ENCODE results near the gene SHANK3.
"Not testable (repeated sequence)": the region's sequence is repeated elsewhere in the genome, so short reads cannot be mapped to it uniquely, and the experiment has no call there.

Gene SHANK3

DNA sequence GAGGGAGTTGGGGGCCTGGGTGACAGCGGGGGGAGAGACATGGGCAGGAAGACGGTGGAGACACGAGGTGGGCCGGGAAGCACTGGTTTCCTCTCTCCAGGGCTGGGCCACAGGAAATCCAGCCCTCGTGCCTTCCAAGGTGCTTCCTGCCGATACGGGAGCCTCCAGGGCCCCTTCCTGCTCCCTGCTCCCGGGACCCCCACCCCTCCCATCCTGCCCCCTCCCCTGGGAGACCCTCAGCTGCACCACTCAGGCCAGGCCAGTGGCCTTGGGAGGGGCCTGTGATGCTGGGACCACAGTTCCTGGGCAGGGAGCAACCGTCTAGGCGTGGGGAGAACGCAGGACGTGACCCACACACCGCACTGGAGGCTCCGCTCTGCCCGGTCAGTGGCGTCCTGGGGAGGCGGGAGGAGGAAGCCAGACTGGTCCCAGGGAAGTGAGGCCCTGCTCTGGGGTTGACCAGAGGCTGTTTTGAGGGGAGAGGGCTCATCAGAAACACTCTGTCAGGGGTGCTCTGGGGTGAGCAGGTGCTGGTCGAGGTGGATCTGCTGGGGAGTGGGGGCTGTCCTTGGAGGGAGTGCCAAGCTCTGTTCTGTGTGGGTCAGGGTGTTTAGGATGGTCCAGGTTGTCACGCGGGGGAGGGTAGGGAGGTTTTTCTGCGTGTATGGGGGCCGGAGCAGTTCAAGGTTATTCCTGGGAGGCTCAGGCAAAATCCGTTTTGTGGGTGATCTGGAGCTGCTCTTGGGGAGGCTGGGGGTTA, at the start of gene SHANK3:
TSS of gene SHANK3 (plus strand) at position 353 of the 760 bp plus-strand sequence.
- DNase-seq, result no peak

DNA sequence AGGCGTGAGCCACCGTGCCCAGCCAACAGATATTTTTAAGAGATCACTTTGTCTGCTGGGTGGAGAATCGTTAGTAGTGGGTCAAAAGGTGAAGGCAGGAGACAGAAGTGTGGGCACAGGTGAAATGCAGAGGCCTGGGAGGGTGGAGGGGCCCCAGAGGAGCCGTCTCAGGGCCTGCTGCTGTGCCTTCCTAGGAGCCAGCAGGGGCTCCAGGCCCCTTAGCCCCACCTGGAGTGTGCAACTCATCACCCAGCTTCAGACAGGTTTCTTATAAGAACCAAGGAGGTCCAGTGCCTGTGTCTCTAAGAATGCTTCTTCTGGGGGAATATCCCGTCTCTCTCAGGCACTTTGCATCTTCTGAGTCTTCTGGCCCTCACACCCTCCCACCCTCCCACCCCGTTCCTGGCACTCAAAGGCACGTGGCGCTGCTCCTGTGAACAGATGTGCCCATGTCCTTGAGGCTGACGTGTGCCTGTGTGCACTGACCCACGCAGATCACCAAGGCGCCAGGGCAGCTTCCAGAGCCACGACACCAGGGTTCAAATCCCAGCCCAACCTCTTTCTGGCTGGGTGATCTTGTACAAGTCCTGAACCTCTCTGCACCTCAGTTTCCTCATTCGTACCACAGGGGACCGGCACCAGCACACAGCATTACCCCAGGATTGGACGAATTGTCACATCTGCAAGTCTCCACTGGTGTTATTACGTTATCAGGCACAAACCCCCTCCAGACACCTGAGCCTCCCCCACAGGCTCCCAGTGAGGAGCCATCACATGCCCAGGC, 48.1 kb upstream of the SHANK3 start:
- no peak for DNase-seq

DNA sequence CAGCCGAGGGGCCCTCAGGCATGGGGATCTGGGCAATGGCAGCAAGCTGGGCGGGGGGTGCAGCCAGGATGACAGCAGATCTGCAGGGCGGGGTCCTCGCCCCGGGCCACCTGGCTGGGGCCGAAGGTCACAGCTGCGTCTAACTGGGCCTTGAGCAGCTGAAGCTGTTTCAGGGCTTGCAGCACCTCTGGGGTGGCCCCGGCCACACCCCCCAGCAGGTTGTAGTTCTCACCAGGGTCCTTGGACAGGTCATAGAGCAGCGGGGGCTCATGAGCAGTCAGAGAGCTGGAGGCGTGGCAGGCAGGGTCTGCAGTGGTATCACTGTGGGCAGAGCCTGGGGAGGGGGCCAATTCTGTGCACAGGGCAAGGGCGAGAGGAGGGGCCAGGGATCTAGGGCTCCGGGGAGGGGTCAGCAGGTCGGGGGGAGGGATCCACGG, 47.5 kb upstream of the SHANK3 start:
- DNase-seq, result no peak

DNA sequence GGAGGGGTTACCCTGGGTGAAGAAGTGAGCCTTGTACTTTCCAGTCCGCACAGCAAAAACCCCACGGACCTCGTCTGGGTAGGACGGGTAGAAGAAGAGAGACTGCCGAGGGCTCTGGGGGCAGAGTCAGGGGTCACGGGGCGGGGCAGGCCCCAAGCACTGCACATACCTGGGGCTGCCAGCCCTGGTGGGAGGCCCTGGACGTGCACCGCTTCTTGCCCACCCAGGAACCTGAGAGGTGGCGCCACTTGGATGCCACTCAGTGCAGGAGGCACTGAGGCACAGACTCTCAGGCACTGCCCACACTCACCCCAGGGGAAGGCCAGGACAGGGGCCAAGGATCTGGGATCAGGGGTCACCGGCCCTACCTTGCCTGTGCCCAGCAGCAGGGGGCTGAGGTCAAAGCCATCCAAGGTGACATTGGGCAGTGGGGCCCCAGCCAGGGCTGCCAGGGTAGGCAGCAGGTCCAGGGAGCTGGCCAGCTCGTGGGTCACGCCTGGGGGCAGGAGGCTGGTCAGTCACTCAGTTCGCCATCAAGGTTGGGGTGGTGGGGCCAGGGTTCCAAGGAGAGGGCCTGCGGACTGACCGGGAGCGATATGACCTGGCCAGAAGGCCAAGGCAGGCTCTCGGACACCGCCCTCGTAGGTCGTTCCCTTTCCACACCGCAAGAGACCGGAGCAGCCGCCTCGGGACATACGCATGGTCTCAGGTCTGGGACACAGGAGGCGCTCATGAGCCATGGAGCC, 46.9 kb upstream of the SHANK3 start:
- no peak for DNase-seq

DNA sequence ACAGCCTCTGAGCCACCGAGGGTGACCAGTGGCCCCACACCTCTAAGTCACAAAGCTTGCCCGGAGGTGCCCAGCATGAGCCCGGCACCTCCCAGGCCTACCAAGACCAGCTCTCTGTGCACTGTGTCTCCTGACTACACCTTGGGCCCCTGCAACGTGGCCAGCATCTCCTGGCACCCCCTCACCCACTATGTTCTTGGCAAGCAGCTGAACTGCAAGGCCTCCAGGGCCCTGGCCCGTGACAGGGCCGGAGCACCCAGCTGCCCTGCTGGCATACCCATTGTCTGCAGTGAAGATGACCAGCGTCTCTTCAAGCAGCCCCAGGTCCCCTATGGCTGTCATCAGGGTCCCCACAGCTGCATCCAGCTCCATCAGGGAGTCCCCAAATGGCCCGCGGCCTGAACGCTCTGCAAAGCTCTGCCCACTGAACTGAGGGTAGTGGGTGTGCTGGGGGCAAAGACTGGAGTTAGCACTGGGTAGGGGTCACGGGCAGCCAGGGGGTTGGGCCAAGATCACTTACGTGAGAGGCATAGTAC, 46.2 kb upstream of the SHANK3 start:
- DNase-seq, result no peak

GRCh38 chr22:50626850-50627641, 45.6 kb upstream of the SHANK3 start:
- DNase-seq, result no peak

DNA sequence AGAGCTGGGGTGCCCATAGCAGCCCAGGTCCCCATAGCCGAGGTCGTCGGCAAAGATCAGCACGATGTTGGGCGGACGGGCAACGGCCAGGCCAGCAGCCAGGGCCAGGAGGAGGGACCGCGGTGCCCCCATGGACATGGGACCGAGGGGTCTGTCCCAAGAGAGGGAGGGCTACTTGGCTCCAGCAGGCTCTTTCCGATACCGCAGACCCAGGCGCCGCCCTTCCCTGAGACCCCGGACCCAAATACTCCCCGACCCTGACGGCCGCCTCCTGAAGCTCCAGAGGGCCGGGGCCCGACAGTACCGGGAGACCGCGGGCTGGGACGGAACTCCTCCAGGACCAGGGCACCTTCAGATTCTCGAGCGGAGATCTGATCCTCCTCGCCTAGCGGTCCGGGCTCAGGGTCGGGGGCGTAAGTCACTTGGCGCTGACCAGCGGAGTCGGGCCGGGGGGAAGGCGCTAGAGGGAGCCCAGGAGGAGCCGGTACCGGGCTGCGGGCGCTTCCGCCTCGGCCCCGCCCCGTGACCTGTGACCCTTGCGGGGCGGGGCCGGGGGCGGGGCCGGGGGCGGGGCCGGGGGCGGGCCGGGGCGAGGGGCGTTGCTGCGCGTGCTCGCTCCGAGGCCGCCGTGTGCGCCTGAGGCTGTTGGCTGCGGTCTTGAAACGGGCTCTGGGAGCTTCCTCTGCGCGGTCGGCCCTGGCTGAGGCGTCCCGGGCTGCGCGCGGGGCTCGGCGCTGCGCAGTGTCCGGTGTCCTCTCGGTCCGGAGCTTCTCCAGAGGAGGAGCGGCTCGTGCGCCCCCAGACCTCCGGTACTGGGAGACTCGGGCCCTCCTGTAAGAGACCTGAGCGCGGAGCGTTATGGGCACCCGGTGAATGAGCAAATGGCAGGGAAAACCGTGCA, 44.7 kb upstream of the SHANK3 start, which contains the start of gene ARSA:
TSS of gene ARSA (minus strand) at position 511 of the 901 bp plus-strand sequence. CDS start at position 138, 373 bp downstream.
- no peak for DNase-seq

- no peak for DNase-seq
Measured at GRCh38 chr22:50628543-50629134, 44.0 kb upstream of the SHANK3 start.

GRCh38 chr22:50630376-50630775, 42.2 kb upstream of the SHANK3 start:
- DNase-seq, result no peak

- DNase-seq, result no peak
Measured at GRCh38 chr22:50633086-50633485, 39.5 kb upstream of the SHANK3 start.

DNA sequence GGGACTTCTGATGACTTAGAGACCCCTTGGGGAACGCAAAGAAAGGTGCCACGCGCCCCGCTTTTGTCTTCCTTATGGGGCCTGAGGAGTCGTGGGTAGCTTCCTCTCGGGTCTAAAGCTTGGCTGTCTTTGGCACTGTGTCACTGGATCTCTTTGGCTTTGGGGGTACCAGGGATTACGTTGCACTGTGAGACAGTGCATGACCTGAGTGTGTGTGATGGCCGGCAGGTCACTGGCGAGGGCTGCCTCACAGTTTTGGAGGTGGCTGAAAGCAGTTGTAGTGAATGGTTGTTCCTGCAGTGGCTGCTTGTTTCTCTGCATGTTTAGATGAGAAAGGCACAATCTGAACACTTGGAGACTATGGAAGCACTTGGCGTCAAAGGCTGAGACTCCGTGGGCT, 38.9 kb upstream of the SHANK3 start:
- DNase-seq, result no peak

- no peak for DNase-seq
Measured at GRCh38 chr22:50635591-50635990, 37.0 kb upstream of the SHANK3 start.

DNA sequence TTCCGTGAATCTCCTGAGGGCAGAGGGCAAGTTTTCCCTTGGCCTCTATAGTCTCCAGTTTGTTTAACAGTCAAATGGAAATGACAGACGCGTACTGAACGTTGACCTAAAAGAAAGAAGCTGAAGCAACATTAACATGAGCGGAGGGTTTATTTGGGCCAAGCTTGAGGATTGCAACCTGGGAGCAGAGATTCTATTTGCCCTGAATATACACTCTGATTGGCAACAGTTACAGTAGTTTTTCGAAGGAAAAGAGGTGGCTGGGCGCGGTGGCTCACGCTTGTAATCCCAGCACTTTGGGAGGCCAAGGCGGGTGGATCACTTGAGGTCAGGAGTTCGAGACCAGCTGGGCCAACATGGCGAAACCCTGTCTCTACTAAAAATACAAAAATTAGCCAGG, 32.3 kb upstream of the SHANK3 start:
- not testable (repeated sequence) for DNase-seq

DNA sequence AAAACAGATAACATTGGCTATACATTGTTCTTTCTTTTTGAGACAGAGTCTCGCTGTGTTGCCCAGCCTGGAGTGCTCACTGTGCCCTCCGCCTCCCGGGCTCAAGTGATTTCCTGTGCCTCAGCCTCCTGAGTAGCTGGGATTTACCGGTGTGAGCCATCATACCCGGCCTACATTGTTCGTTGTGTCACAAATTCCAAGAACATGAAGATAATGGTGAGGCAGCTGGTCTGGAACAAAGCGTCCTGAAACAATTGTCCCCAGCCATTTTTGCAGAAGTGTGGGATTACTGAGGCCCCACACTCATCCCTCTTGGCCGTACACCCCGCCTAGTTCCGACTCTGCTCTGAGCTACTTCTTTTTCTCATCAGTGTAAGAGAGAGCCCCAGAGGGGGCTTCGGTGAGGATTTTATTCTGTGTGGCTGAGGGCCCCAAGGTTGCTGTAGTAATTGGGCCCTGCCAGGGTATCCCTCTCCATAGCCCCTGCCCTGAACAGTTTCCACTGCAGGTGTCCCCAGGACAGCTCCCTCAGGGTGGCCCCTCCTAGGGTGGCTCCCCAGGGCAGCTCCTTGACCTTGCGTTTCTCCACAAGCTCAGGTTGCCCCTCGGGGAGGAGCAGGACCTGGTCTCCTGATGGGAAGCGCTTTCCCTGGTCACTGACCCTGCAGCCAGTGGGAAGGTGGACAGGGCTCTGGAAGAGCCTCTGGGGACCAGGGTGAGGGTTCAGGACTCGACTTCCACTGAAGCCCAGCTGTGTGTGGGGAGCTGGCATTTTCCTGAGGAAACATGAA, 31.6 kb upstream of the SHANK3 start:
- no peak for DNase-seq

GRCh38 chr22:50641696-50642607, 30.7 kb upstream of the SHANK3 start:
- no peak for DNase-seq

- not testable (repeated sequence) for DNase-seq
Measured at GRCh38 chr22:50643021-50643820, 29.4 kb upstream of the SHANK3 start.

GRCh38 chr22:50643821-50644101, 28.9 kb upstream of the SHANK3 start:
- not testable (repeated sequence) for DNase-seq

DNA sequence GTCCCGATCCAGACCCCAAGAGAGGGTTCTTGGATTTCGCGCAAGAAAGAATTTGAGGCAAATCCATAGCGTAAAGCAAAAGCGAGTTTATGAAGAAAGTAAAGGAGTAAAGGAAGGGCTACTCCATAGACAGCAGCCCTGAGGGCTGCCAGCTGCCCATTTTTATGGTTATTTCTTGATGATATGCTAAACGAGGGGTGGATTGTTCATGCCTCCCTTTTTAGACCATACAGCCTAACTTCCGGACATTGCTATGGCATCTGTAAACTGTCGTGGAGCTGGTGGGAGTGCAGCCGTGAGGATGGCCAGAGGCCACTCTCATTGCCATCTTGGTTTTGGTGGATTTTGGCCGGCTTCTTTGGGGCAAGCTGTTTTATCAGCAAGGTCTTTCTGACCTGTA, 19.4 kb upstream of the SHANK3 start:
- DNase-seq, result no peak
